NCI-H526 (cell line): ENCODE measurements around the gene TBX4.
"Not testable (repeated sequence)": the region's sequence is repeated elsewhere in the genome, so short reads cannot be mapped to it uniquely, and the experiment has no call there.

Source experiments
- DNase-seq, 2 experiments: peaks; one replicate each; lab custom pipeline; 2025; lab: John Stamatoyannopoulos, UW

Gene TBX4

DNA sequence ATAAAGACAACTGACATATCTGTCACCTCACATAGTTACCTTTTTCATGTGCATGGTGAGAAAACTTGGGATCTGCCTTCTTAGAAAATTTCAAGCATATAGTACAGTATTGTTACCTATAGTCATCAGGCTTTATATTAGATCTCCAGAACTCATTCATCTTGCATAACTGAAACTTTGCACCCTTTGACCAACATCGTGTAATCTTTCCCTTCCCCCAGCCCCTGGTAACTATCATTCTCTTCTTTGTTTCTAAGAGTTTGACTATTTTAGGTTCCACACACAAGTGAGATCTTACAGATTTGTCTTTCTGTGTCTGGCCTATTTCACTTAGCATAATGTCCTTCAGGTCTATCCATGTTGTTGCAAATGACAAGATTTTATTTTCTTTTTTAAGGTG lies 22.9 kb upstream of the TBX4 start:
- no peak for DNase-seq

DNA sequence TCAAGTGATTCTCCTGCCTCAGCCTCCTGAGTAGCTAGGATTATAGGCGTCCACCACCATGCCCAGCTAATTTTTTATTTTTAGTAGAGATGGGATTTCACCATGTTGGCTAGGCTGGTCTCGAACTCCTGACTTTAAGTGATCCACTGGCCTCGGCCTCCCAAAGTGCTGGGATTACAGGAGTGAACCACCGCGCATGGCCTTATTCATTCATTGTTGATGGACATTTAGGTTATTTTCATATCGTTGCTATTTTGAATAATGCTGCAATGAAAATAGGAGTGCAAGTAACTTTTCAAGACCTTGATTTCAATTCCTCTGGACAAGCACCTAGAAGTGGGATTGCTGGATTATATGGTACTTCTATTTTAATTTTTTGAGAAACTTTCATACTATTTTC lies 22.4 kb upstream of the TBX4 start:
- not testable (repeated sequence) for DNase-seq

DNA sequence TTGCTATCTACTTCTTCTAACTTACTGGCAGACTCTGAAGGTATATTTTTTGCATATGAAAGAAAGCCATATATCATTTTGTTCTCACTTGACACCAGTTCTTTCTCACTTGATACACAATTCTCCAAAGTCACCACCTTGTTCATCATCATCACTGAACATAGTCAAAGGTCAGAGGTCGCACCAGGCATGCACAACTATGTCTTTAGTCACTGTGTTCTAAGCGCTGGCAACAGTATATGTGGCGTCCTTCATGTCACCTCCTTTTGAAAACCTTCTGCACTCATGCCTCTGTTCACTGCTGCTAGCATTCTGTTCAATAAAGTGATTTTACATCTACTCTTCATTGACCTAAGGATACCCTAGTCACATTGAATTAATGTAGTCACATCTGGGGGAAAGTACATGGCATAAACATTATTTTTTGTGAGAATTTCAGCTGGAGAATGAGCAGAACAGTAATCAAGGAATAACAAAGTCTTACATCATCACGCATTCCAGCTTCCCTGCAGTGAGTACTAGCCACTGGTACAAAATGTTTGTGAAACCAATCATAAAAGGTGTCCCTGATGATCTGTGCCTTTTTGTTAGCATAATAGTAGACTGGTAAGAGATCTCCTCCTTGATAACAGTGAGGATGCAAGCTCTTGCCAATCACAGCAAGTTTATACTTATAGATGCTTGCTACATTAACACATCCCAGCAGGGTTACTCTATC lies 20.5 kb upstream of the TBX4 start:
- DNase-seq, result no peak

DNA sequence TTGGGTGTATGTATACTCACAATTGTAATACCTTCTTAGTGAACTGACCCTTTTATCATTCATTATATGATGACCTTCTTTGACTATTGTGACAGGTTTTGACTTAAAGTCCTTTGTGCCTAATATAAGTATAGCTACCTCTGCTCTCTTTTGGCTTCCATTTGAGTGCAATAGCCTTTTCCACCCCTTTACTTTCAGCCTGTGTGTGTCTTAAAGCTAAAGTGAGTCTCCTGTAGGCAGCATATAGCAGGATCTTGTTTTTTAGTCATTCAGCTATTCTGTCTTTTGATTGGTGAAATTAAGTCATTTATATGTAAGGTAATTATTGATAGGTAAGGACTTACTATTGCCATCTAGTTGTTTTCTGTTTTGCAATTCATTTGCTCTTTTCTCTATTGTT lies 15.9 kb upstream of the TBX4 start:
- no peak for DNase-seq

DNA sequence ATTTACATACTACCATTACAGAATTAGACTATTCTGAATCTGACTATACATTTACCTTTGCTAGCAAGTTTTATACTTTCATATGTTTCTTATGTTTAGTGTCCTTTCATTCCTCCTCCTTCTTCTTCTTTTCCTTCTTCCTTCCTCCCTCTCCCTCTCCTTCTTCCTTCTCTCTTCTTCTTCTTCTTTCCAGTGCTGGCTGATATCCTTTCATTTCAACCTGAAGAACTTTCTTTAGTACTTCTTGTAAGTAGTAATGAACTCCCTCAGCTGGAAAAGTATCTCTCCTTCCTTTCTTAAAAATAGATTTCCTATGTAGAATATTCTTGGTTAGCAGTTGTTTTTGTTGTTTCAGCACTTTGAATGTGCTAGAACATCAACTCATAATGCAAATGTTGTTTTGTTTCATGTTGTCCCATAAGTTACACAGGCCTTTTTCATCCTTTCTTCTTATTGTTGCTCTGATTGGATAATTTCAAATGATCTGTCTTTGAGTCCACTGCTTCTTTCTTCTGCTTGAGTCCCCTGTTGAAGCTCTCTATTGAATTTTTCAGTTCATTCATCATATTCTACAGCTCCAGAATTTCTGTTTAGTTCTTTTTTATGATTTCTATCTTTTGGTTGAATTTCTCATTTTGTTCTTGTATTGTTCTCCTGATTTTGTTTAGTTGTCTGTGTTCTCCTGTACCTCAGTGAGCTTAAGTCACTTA lies 15.1 kb upstream of the TBX4 start:
- DNase-seq, result no peak

DNA sequence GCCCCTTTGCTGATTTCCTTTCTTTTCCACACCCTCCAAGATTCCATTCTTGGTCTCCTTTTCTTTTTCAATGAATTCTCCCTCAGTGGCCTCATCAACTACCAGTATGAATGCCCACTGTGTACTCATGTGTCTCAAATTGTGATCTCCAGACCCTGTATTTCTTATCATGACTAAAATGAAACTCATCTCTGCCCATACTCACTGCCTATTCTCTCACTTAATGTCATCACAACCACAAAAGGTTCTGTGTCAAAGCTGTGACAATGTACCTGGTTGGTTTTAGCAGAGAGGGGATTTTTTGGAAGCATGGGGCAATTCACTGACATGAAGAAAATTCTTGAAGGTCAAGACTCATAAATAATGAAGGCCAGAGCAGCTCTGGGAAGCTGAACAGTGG lies 11.5 kb upstream of the TBX4 start:
- DNase-seq, result no peak

DNA sequence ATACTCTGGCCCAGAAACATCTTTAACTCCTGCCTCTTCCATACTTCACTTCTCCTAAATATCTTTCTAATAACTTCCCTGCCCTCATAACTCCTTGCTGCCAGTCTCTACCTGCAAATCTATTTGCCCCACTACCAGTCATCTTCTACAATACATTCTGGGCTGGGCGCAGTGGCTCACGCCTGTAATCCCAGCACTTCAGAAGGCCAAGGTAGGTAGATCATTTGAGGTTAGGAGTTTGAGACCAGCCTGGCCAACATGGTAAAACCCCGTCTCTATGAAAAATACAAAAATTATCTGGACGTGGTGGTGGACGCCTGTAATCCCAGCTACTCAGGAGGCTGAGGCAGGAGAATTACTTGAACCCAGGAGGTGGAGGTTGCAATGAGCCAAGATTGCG lies 10.7 kb upstream of the TBX4 start:
- DNase-seq, result not testable (repeated sequence)

DNA sequence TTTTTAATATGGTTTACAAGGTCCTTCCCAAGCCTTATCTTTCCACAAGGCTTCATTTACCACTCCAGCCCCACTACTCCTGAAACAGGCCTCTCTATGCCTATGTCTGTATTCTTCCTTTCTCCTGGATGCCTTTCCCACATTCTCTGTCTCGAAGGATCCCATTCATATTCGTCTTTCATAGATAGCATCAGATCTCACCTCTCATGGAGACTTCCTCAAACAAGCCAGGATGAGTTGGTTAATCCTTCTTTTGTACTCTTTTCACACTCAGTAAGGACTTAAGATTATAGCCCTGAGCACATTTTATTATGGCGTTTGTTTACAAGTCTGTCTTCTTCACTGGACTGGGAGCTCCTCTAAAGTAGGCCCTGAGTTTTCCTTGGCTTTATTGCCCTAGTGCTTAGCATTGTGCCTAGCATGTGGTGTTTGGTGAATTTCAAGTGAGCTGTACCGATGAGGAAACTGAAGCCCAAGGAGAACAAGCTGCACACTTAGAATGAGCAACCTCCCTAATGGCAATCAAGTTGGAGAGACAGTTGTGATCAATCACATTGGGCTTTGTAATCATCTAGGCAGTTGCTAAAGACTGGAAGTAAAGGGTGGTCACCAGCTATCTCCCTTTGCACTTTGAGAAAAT lies 10.0 kb upstream of the TBX4 start:
- no peak for DNase-seq

DNA sequence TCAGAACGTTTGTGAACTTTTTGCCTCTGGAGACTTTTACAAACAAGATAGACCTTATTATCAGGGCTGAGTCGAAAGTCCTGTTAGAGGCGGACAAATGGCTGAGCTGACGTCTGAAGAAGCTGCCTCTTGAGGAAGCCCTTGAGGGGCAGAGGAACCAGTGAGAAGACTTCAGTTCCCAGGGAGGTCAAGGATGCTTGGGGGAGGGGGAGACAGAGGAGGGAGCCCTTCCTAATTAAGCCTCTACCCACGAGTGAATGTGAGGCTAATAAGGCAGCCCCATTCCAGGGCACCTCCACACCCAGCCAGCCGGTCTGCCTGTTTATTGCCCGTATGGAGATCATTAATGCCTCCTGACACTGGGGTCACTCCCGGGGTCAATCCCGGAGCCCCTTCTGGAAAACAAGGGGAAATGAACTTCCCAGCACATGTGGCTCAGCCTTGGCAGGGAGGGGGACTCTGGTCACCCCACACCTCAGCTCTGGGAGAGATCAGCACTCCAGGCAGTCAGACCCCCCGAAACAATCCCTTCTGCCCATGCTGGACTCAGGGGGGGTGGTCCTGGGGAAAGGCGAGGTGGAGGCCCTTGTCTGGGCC lies 9.2 kb upstream of the TBX4 start:
- no peak for DNase-seq

DNA sequence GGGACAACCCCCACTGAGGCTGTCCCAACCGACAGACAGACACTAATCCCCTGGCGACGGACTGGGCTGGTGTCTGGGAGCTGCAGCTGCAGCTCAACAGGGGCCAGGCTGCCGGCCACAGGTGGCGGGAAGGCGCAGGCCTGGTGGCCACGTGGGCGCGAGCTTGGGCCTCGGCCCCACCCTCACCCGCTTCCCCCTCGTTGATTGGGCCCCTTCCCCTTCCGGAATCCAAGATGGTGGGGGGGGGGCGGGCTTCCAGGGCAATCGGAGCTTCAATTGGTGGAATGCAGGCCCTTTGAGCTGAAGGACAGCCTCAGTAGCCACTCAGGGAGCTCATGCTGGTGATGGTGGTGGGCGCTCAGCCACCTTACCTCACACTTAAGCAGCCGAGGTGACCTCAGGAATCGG lies 8.7 kb upstream of the TBX4 start:
- no peak for DNase-seq

DNA sequence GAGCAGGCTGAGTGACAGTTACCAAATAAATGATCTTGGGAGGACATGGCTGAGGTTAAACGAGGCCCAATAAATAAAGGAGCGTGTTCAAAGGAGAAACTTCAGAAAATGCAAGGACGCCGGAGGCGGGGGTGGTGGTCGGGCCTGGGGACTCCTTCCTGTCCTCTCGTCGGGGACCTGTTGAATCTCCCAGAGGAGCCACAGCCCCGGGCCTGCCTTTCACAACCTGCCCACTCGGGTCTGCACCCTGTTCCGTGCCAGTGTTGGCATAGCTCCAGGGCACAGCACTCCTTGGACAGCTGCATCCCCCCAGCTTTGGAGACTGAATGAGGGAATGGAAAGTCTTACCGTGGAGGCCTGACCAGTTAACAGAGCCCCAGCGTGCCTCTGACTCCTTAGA lies 8.1 kb upstream of the TBX4 start:
- DNase-seq, result no peak

DNA sequence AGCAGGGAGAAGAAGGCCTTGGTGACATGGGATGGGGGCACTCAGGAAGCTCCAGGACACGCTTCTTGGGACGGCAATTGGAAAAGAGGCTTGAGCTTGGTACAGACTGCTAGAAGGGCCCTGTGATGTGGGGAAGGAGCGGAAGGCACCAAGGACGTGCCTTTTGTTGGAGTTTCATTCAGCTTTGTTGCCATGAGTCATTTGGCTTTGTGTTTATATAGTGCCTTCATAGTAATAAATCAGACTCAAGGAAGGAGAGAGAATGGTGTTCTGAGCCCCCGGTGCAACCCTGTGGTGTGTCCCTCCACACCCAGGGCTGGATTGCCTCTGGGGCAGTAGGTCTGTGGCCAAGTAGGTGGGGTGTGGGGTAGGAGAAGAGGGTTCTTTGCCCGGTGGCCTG lies 7.4 kb upstream of the TBX4 start:
- no peak for DNase-seq

DNA sequence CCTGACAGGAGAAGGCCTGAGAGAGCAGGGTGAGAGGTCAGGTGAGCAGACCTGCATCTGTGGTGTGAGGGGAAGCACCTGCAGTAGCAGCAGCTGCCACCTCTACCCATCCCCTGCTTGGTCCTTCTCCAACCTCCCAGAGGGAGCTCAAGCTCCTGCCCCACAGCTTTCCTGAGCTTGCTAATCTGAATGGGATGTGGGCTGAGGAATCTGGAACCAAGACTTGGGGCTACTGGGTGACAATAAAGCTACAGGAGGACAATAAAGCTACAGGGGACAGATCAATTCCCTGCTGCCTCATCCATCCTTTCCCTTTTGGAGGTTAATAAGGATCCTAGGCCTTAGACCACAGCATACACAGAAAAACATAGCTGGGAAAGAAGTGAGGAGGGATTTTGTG lies 4.9 kb upstream of the TBX4 start:
- no peak for DNase-seq

DNA sequence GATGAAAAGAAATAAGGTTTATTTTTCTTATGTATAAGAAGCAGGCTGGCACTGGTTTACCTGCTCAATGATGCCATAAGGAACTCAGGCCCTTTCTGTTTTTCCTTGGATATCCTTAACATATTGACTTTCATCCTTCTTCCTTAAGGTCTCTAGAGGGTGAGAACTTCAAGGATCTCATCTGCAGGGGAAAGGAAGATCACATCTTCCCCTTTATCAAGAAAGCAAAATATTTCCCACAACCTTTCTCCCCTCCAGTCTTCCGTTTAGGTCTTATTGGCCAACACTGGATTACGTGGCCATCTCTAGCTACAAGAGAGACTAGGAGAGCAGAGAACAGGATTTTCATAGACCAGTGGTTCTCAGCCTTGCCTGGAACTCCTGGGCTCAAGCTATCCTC lies 4.2 kb upstream of the TBX4 start:
- DNase-seq, result no peak

DNA sequence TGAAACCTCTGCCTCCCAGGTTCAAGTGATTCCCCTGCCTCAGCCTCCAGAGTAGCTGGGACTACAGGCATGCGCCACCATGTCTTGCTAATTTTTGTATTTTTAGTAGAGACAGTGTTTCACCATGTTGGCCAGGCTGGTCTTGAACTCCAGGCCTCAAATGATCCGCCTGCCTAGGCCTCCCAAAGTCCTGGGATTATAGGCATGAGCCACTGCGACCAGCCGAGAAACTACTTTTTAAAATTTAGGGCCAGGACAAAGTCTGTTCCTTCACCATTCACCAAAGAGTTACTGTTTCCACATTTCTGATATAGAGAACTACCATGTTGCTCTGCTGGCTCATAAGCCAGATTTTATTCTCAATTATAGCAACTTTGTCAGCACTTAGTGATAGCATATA lies 3.1 kb upstream of the TBX4 start:
- DNase-seq, result not testable (repeated sequence)

DNA sequence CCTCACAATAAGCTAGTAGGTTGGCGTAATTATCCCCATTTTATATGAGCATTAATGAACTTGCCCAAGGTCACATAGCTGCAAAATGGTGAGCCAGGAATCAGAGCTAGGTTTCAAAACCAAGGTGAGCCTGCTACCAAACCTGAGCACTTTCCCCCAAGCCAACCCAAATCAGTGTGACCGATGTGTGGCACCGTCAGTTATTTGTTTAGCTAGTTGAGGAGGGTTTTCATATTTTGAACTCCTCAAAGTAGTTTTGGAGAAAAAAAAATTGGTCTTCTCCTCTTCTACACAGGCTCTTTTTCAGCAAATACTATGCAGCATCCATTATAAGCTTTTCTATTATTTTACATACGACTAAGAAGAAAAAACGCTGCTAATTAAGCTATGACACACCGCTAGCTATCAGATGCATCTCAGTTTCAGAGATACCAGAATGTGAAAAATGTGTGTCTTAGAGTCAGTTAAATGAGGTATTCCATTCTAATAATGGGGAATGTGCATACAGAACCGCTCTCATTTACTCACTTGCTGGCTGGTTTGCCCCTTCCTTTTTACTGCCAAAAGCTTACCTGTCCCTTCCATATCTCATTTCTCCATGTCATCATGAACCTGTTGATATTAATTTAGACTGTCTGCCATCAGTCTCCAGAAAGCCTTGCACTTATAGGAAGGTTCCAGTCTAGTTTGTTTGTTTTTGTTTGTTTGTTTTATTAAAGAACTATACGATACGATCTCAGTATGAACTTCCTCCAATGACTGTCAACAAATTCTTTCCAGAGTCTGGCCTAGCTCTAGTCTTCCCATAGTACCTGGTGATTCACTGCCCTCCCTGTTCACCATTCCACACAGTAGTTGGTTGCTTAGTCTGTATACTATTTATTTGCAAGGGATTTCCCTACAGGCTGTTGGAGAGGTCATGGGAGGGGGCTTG lies 2.2 kb upstream of the TBX4 start:
- DNase-seq, result no peak

DNA sequence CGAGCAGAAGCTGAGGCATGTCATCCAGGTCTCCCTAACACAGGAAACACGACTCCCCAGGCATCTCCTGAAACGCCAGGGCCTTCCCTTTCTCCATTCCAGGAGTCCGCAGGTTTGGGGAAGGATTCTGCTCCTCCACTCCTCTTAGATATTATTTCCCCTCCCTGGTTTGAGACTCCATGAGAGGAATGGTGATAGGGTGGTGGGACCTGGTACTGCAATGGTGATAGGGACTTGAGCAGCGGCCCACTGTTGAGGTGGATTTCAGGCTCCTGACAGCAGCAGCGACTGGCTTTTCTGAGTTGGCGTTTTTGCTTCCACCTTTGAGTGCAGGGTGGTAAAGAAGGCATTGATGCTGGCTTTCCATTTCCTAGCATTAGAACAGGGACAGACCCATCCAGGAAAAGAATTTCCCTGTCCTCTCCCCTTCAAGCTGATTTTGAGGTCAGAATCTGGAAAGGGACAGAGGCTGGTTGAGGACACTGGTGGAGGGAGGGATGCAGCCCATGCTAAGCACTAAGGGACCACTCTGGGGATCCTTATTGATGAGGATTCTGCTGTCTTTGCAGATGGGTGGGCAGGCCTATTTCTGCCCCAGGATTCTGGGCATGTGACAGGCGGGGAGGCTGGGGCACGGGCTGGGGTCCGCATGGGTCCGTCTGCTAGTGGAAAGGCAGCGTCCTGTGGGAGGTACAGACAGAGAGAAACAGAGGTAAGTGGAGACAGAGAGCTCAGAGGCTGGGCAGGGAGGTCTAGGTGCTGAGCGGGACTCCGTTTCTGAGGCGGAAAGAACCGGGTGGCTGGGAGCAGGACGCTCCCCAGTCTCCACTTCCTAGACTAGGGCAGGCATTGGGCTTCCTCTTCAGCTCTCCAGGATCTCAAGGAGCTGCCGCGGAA lies 1.3 kb upstream of the TBX4 start:
- no peak for DNase-seq

DNA sequence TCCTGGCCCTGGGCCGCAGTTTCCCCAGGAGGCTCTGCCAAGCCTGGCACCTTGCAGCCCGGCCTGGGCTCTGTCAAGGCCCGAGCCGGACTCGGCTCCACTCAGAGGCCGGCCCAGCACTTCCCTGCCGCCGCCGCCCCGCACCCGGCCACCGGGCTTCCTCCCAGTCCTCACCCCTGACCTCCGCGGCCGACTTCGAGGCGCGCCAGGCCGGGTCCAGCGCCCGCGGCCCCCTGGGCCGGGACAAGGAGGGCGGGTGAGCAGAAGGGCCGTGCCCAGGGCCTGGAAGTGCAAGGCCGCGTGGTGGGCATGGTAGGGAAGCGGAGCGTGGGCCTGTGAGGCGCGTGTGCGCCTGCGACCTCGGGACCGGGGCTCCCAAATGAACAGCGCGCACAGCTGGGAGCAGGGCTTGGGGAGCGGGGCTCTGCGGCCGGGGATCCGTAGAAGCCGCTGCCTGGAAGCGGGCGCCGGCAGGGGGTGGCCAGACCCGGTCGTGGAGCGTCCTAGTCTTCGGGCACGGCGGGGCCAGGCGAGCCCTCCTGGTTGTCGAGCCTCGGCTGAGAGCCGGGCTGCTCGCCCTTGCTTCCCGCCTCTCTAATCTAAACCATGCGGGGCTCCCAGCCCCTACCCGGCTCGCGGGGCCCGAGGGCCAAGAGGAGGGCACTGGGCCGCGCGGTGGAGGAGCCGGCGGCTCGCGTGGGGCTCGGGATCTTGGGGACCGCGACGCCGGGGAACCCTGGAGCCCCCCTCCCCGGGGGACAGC lies 503 bp upstream of the TBX4 start:
- DNase-seq, result no peak

DNA sequence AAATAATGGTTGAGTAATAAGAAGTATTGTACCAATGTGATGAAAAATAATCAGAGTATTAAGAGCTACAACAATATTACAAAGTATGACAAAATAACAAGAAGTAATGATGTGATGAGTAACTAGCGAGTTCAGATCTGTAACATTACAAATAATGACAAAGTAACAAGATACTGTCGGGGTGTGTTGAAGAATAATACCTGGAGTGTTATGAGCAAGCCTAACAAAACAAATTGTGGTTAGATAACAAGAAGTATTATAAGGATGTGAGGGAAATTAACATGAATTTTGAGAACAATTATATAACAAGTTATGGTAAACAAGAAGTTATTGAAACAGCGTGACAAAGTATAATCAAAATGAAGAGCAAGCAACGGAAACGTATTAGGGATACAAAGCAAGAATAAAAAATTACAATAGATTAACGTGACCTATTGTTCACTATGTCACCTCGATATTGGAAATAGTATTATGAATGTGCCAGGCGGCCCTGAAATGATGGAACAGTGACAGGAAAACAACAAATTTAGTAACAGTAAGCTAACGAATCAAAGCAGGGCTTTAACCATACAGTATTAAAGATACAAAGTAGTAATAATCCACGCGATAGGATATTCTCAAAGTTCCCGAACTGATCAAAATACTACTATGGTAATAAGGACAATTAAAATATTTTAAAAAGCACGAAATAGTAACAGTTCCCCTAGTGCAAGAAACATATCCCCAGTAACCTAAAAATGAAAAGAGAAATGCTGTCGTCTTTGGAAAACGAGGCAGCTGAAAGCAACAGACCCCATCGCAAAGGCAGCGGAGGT lies 1.6 kb downstream of the TBX4 start:
- no peak for DNase-seq
